HG03571 (cell line): ENCODE results near the gene CRLF2.
"Not testable (repeated sequence)": the region's sequence is repeated elsewhere in the genome, so short reads cannot be mapped to it uniquely, and the experiment has no call there.

Experiments
- ATAC-seq: cut with Tn5 transposase; IDR thresholded peaks from one replicate; pipeline ENCODE4 v1.9.1; 2021; ENCODE audit not compliant: unreplicated experiment

CRLF2 gene

GRCh38 chrX:1215123-1215823 lies 2.8 kb upstream of the CRLF2 start:
- ATAC-seq = no peak

DNA sequence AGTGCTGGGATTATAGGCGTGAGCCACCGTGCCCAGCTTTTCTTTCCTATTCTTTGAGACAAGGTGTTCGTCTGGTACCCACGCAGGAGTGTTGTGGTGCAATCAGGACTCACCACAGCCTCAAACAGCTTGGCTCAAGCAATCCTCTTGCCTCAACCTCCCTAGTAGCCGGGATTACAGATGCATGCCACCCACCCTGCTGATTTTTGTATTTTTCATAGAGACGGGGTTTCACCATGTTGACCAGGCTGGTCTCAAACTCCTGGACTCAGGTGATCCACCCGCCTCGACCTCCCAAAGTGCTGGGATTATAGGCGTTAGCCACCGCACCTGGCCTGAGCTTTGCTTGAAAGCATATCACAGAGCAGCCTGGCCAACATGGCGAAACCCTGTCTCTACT lies 1.5 kb upstream of the CRLF2 start:
- no peak for ATAC-seq

DNA sequence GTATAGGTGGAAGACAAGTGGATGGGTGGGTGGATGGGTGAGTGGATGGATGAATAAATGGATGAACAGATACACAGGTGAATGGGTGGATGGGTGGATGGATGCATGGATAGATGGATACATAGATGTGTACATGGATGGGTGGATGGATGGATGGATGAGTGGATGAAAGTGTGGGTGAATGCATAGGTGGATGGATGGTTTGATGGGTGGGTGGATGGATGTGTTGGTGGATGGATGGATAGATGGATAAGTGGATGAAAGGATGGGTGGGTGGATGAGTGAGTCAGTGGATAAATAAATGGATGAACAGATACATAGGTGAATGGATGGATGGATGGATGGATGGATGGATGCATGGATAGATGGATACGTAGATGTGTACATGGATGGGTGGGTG lies 1.6 kb downstream of the CRLF2 start:
- no peak for ATAC-seq

DNA sequence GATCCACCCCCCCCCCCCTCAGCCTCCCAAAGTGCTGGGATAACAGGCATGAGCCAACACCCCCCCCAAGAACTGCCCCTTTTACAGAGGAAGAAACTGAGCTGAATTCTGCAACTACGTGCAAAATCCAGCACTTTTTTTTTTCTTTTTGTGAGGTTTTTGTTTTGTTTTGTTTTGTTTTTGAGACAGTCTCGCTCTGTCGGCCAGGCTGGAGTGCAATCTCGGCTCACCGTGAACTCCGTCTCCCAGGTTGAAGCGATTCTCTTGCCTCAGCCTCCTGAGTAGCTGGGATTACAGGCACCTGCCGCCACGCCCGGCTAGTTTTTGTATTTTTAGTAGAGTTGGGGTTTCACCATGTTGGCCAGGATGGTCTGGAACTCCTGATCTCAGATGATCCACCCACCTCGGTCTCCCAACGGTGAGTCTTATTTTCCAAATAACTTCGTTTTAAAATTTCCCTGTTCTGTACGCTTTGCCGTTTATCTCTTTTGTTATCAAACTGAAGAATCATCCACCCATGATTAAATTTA lies 4.9 kb downstream of the CRLF2 start:
- ATAC-seq = no peak

GRCh38 chrX:1205681-1206611 lies 6.5 kb downstream of the CRLF2 start:
- no peak for ATAC-seq

GRCh38 chrX:1202251-1202650 lies 10.2 kb downstream of the CRLF2 start:
- no peak for ATAC-seq

GRCh38 chrX:1196436-1196835 lies 16.0 kb downstream of the CRLF2 start:
- ATAC-seq = no peak

- not testable (repeated sequence) for ATAC-seq
Measured at GRCh38 chrX:1192196-1192595, 20.3 kb downstream of the CRLF2 start.

- ATAC-seq = no peak
Measured at GRCh38 chrX:1190596-1191145, 21.8 kb downstream of the CRLF2 start.

DNA sequence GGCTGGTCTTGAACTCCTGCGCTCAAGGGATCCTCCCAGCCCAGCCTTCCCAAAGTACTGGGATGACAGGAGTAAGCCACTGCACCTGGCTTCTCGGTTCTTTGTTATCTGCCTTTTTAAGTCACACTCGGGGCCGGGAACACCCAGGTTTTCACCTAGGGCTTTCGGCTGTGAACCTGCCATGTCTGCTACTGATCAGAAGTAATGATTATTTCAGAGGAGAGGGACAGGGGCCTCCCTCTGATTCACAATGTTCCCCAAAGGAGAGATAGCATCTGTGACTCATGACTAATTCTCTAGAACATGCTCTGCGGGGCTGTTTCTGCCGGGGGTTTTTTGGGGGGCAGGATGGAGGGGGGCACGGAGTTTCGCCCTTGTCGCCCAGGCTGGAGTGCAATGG lies 26.9 kb downstream of the CRLF2 start:
- no peak for ATAC-seq

- ATAC-seq = no peak
Measured at GRCh38 chrX:1182211-1182610, 30.2 kb downstream of the CRLF2 start.

- ATAC-seq = not testable (repeated sequence)
Measured at GRCh38 chrX:1181661-1182060, 30.8 kb downstream of the CRLF2 start.

DNA sequence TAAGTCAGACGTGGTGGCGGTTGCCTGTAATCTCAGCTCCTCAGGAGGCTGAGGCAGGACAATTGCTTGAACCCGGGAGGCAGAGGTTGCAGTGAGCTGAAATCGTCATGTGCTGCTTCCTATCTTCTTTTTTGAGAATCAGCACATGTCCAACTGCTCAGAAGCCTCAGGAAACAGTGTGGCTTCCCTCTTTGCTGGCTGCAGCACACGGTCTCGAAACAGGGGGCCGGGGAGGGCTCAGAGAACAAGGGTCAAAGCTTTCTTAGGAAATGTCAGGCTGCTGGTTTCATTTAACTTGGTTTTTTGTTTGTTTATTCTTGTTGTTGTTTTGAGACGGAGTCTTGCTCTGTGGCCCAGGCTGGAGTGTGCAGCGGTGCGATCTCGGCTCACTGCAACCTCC lies 31.3 kb downstream of the CRLF2 start:
- no peak for ATAC-seq

GRCh38 chrX:1178580-1179057 lies 33.8 kb downstream of the CRLF2 start:
- no peak for ATAC-seq

DNA sequence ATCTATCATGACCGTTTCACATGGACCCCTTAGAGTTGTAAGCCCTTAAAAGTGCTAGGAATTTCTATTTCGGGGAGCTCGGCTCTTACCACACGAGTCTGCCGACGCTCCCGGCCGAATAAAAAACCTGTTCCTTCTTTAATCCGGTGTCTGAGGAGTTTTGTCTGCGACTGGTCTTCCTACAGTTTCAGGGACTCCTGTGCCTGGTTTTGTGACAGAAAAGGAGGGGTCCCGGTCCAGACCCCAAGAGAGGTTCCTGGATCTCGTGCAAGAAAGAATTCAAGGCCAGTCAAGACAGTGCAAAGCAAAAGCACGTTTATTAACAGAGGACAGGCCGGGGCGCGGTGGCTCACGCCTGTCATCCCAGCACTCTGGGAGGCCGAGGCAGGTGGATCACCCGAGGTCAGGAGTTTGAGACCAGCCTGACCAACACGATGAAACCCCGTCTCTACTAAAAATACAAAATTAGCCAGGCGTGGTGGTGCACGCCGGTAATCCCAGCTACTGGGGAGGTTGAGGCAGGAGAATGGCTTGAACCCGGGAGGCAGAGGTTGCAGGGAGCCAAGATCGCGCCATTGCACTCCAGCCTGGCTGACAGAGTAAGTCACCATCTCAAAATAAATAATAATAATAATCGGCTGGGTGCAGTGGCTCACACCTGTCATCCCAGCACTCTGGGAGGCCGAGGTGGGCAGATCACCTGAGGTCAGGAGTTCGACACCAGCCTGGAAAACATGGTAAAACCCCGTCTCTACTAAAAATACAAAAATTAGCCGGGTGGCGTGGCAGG lies 35.7 kb downstream of the CRLF2 start:
- ATAC-seq = not testable (repeated sequence)

- not testable (repeated sequence) for ATAC-seq
Measured at GRCh38 chrX:1174609-1175545, 37.6 kb downstream of the CRLF2 start.

GRCh38 chrX:1173435-1173834 lies 39.0 kb downstream of the CRLF2 start:
- ATAC-seq = not testable (repeated sequence)

DNA sequence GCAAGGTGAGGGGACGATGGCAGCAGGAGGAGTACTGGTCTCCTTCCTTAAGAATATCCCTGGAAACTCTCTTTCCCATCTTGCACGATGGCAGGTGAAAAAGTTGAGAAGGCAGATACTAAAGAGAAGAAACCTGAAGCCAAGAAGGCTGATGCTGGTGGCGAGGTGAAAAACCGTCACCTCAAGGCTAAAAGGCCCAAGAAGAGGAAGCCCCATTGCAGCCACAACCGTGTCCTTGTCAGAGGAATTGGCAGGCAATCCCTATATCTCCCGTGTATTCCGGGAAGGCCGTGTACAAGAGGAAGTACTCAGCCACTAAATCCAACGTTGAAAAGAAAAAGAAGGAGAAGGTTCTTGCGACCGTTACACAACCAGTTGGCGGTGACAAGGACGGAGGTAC lies 40.0 kb downstream of the CRLF2 start:
- ATAC-seq = no peak

GRCh38 chrX:1171915-1172314 lies 40.5 kb downstream of the CRLF2 start:
- ATAC-seq = not testable (repeated sequence)

DNA sequence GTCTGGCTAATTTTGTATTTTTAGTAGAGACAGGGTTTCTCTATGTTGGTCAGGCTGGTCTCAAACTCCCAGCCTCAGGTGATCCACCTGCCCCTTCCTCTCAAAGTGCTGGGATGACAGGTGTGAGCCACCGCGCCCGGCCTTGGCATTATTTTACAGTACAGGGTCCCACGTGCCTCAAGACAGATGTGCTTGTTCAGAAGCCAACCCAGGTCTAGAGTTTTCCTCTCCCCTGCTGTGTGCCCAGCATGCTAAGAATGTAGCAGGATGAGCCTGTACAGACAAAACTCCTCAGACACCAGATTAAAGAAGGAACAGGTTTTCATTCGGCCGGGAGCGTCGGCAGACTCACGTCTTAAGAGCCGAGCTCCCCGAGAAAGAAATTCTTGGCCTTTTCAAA lies 42.2 kb downstream of the CRLF2 start:
- no peak for ATAC-seq
